Heart right ventricle (tissue), 16 donors: ENCODE measurements around the gene NPAS2. TPM values are rescaled to one million over a fixed set of nuclear protein-coding genes. Genes with fewer than 3 reads are reported as not detected.

Experiments
- ATAC-seq, 8 donors: fragments of 200-7000 bp; cut with Tn5 transposase; one replicate each; pipeline ENCODE4 v1.9.1; 2020; ENCODE audit warnings: mild to moderate bottlenecking in 8 of 8, moderate library complexity in 8 of 8, moderate number of reproducible peaks in 1 of 8
- DNase-seq, 2 donors: peaks; one replicate each; pipeline ENCODE4 v3.0.0-alpha.2; 2020
- H3K27ac ChIP-seq, 10 donors: fragments of 200-600 bp; sonication (generic) in 2 of 10; one replicate each; pipeline versions ENCODE4 v1.5.0 to v1.8.0; 2020 to 2022; ENCODE audit warnings: mild to moderate bottlenecking in 3 of 10
- H3K27me3 ChIP-seq, 7 donors: fragments of 200-600 bp; one replicate each; pipeline ENCODE4 v1.8.0; 2021 to 2022; ENCODE audit warnings: mild to moderate bottlenecking in 2 of 7
- H3K36me3 ChIP-seq, 9 donors: fragments of 200-600 bp; sonication (generic) in 1 of 9; one replicate each; pipeline versions ENCODE4 v1.5.0 to v1.8.0; 2020 to 2022; ENCODE audit warnings: mild to moderate bottlenecking in 2 of 9
- H3K4me1 ChIP-seq, 9 donors: fragments of 200-600 bp; sonication (generic) in 1 of 9; one replicate each; pipeline versions ENCODE4 v1.5.0 to v1.8.0; 2020 to 2022; ENCODE audit warnings: mild to moderate bottlenecking in 4 of 9
- H3K4me3 ChIP-seq, 10 donors: fragments of 200-600 bp; sonication (generic) in 2 of 10; one replicate each; pipeline versions ENCODE4 v1.5.0 to v1.8.0; 2020 to 2022; ENCODE audit warnings: mild to moderate bottlenecking in 7 of 10, moderate library complexity in 2 of 10
- H3K9me3 ChIP-seq, 11 donors: fragments of 200-600 bp in 10 of 11; sonication (generic) in 2 of 11; one replicate each; pipeline versions ENCODE4 v1.5.0 to v1.8.0; 2013 to 2022; ENCODE audit warnings: mild to moderate bottlenecking in 2 of 11, control low read depth in 1 of 11, moderate library complexity in 1 of 11
- WGBS, 2 donors: extraction: QIAGEN DNeasy Blood & Tissue Kit; methylation state at CpG; one replicate each; pipeline ENCODE4 v1.1.7; 2013; ENCODE audit warnings: inconsistent platforms in 1 of 2; 5-methylcytosine and 5-hydroxymethylcytosine counted together
- intact Hi-C, 10 donors: fragments of 100-400 bp; cut with DNase I; formaldehyde crosslinking; loops; one replicate each; pipeline versions ENCODE4 v1.11.1 to v1.14.2; 2022
- polyA plus RNA-seq, 2 donors: library from polyadenylated mRNA; stranded (reverse); fragments of 200-250 nt; gene quantifications; one replicate each; pipeline ENCODE4 v1.2.3, GENCODE V29; 2013
- total RNA-seq, 10 donors: library from RNA; stranded (reverse); fragmentation: NEBNext Ultra II Directional in 3 of 10; extraction: Animal tissue kit (Norgen Biotek cat#: 25700) in 3 of 10; gene quantifications; one replicate each; pipeline versions ENCODE4 v1.2.1 to v1.2.4, GENCODE V29; 2021 to 2023
- TF ChIP-seq, protein P1 (sequence below), 9 donors: fragments of 200-600 bp; sonication (generic) in 2 of 9; IDR thresholded peaks; one replicate each; pipeline versions ENCODE4 v1.5.0 to v1.8.0; 2021 to 2022; ENCODE audit warnings: antibody characterized with exemption in 9 of 9, mild to moderate bottlenecking in 5 of 9, moderate library complexity in 1 of 9
- donor health status: Arrhythmogenic right ventricular cardiomyopathy.
- donor health status: ischemic (EF 13 %, LVEDD 7.1; RV severe dilation, severe dysfunction).
- donor health status: healthy with polysubstance abuse.
- donor health status: DM: no; HTN: yes; CAD: no.
- donor health status: DM: no; HTN: no; CAD: no.
- donor health status: ischemic (EF 25% LVEDD 6.9; RV normal size, moderate dysfunction).
- donor health status: ischemic (EF 25% LVEDD 5.7; RV mildly dilated, moderate dysfunction).
- donor health status: healthy.
- donor health status: DM: yes; HTN: yes; CAD: no.
- donor health status: Ischemic cardiomyopathy.
- donor health status: ischemic (EF 35%, LVEDD 5.7; RV mildly dilated, moderate dysfunction).
- donor health status: nonischemic (EF 11% LVEDD 7.7; RV severe dilation, severe dysfunction).
- donor health status: DM: yes; HTN: yes; CAD: no.
- donor health status: PGD.
- donor health status: ischemic (EF 29% LVEDD 5.4; RV normal size, mild dysfunction).
- donor health status: nonischemic (EF 23%, LVEDD 6.1; RV moderate dilation, normal function).

The NPAS2 gene
- total and polyA plus RNA-seq, 12 donors, result 32.1 to 70.1 (median 41.2) TPM

- Histone ChIP-seq H3K27me3 (no peaks in the 10 kb centered on the region), H3K27ac (no peak overlapping the region)
Measured at GRCh38 chr2:100986157-100986556, 166.2 kb downstream of the NPAS2 start.

GRCh38 chr2:100987536-100987935 is 167.6 kb downstream of the NPAS2 start:
- Histone ChIP-seq H3K27me3 (no peaks in the 10 kb centered on the region), H3K4me3 (no peak overlapping the region), H3K36me3 (peaks cover 0 to 51% (median 13%) of the 10 kb centered on the region in 9 donors), H3K9me3 (no peaks in the 10 kb centered on the region), H3K27ac (no peak overlapping the region), H3K4me1 (peaks cover 0 to 19% (median 0%) of the 10 kb centered on the region in 9 donors)
- DNase-seq (no peak), ATAC-seq (no peak)
- intact Hi-C loops, result loop anchor here in 5 of 10 donors (5.0 to 10.0 kb wide), 7 partner anchors 83 to 573 kb away; partner anchors contain the start of genes CHST10 (in 1 of the 5) and NPAS2 (in 1 of the 5)
- 85 to 92% methylated on average over 3 of the region's 3 CpGs for WGBS, 2 donors
- TF ChIP-seq, protein P1, sequence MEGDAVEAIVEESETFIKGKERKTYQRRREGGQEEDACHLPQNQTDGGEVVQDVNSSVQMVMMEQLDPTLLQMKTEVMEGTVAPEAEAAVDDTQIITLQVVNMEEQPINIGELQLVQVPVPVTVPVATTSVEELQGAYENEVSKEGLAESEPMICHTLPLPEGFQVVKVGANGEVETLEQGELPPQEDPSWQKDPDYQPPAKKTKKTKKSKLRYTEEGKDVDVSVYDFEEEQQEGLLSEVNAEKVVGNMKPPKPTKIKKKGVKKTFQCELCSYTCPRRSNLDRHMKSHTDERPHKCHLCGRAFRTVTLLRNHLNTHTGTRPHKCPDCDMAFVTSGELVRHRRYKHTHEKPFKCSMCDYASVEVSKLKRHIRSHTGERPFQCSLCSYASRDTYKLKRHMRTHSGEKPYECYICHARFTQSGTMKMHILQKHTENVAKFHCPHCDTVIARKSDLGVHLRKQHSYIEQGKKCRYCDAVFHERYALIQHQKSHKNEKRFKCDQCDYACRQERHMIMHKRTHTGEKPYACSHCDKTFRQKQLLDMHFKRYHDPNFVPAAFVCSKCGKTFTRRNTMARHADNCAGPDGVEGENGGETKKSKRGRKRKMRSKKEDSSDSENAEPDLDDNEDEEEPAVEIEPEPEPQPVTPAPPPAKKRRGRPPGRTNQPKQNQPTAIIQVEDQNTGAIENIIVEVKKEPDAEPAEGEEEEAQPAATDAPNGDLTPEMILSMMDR (IDR thresholded peaks at IDR 0.05), result no peak

More at GRCh38 chr2:100986157-100986556, 166.2 kb downstream of the NPAS2 start:
- intact Hi-C loops, result loop anchor here in 5 of 10 donors (5.0 to 10.0 kb wide), 7 partner anchors 81 to 571 kb away; partner anchors contain the start of genes CHST10 (in 1 of the 5) and NPAS2 (in 1 of the 5)
- TF ChIP-seq, protein P1 (IDR thresholded peaks at IDR 0.05), result no peak
- ATAC-seq (no peak), DNase-seq (no peak)
- WGBS, 2 donors, result 91 to 92% methylated on average over 11 of the region's 11 CpGs
- Histone ChIP-seq H3K9me3 (no peaks in the 10 kb centered on the region), H3K4me1 (peaks cover 0 to 19% (median 0%) of the 10 kb centered on the region in 9 donors), H3K36me3 (peaks cover 0 to 53% (median 8%) of the 10 kb centered on the region in 9 donors), H3K4me3 (no peak overlapping the region)

- Histone ChIP-seq H3K27ac (no peak overlapping the region), H3K27me3 (no peaks in the 10 kb centered on the region), H3K4me1 (peaks cover 0 to 19% (median 0%) of the 10 kb centered on the region in 9 donors), H3K36me3 (peaks cover 0 to 51% (median 13%) of the 10 kb centered on the region in 9 donors), H3K9me3 (no peaks in the 10 kb centered on the region), H3K4me3 (no peak overlapping the region)
- intact Hi-C loops, result loop anchor here in 5 of 10 donors (5.0 to 10.0 kb wide), 7 partner anchors 83 to 573 kb away; partner anchors contain the start of genes CHST10 (in 1 of the 5) and NPAS2 (in 1 of the 5)
- 86 to 92% methylated on average over 4 of the region's 4 CpGs for WGBS, 2 donors
- ATAC-seq, result no peak
- no peak for DNase-seq
- TF ChIP-seq, protein P1 (IDR thresholded peaks at IDR 0.05), result no peak
Measured at GRCh38 chr2:100987974-100988373, 168.0 kb downstream of the NPAS2 start.

DNA sequence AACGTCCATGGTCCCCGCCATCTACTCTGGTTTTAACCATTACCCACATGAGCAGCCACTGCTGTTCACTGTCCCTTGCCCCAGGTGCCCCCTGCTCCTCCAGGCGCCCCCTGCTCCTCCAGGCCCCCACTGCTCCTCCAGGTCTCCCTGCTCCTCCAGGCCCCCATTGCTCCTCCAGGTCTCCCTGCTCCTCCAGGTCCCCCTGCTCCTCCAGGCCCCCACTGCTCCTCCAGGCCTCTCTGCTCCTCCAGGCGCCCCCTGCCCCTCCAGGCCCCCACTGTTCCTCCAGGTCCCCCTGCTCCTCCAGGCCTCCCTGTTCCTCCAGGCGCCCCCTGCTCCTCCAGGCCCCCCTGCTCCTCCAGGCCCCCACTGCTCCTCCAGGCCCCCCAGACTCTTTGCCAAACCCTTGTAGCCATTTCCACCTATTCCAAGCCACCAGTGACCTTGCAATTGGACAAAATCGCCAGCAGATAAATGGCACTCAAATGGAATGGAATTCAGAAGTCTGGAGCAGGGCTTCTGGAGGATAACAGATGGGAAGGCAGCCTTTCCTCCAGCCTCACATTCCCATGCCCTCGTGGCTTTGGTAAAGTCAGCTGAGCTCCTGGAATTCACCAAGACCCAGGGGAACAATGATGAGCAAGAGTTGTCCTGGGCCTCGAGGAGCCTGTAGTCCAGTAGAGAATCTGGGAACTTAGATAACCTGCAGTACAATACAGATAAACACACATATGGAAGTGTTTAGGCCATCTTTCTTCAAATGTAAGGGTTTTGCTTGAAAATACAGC is 168.9 kb downstream of the NPAS2 start:
- Histone ChIP-seq H3K27me3 (no peaks in the 10 kb centered on the region), H3K27ac (no peak overlapping the region), H3K4me1 (peaks cover 0 to 11% (median 0%) of the 10 kb centered on the region in 9 donors), H3K36me3 (peaks cover 0 to 51% (median 13%) of the 10 kb centered on the region in 9 donors), H3K9me3 (no peaks in the 10 kb centered on the region), H3K4me3 (no peak overlapping the region)
- intact Hi-C loops, result loop anchor here in 5 of 10 donors (5.0 to 10.0 kb wide), 7 partner anchors 84 to 574 kb away; partner anchors contain the start of genes CHST10 (in 1 of the 5) and NPAS2 (in 1 of the 5)
- no peak for ATAC-seq
- TF ChIP-seq, protein P1 (IDR thresholded peaks at IDR 0.05), result no peak
- 73 to 82% methylated on average over 8 of the region's 8 CpGs for WGBS, 2 donors
- DNase-seq, result no peak
